Panc1 (cell line): ENCODE results near the gene RAB40B. TPM values are rescaled to one million over a fixed set of nuclear protein-coding genes. Genes with fewer than 3 reads are reported as not detected.

Experiments used
- ATAC-seq: fragments of 200-7000 bp; cut with Tn5 transposase; 2 replicates; pipeline ENCODE4 v1.9.1; 2020; ENCODE audit warnings: mild to moderate bottlenecking, moderate library complexity
- BruUV-seq: library from RNA; stranded (reverse); fragments of 400-500 nt; replicated peaks from 2 replicates; lab custom pipeline; 2021; lab: Mats Ljungman, UMichigan
- CTCF ChIA-PET: fragments of 300-600 bp; sonication (Branson Sonifier 250); formaldehyde crosslinking; loops from one replicate; lab custom pipeline; 2022; ENCODE audit warnings: antibody characterized with exemption; lab: Charles Lee
- POLR2A ChIA-PET: fragments of 300-600 bp; sonication (Branson Sonifier 250); formaldehyde crosslinking; loops from one replicate; lab custom pipeline; 2022; ENCODE audit warnings: antibody characterized with exemption; lab: Charles Lee
- DNase-seq: peaks from one replicate; pipeline ENCODE4 v3.0.0-alpha.2; 2010; ENCODE audit warnings: low read depth, low spot score
- H3K27ac ChIP-seq: 2 replicates; pipeline ENCODE4 v1.5.1; 2011; ENCODE audit warnings: mild to moderate bottlenecking, low read length, inconsistent platforms
- H3K27me3 ChIP-seq: fragments of 200-500 bp; sonication (Bioruptor generic); 2 replicates; pipeline ENCODE4 v1.6.0; 2014; ENCODE audit warnings: low read length, inconsistent platforms; ENCODE audit not compliant: control insufficient read depth, insufficient read depth
- H3K36me3 ChIP-seq: fragments of 200-500 bp; sonication (Bioruptor generic); 2 replicates; pipeline ENCODE4 v1.5.1; 2014; ENCODE audit warnings: inconsistent platforms, mild to moderate bottlenecking, low read length, moderate library complexity; ENCODE audit not compliant: control insufficient read depth, insufficient read depth
- H3K4me1 ChIP-seq: 2 replicates; pipeline ENCODE4 v1.5.1; 2011; ENCODE audit warnings: inconsistent platforms, mild to moderate bottlenecking, low read length, moderate library complexity; ENCODE audit not compliant: control insufficient read depth, insufficient read depth
- H3K4me3 ChIP-seq, 2 experiments: 2 replicates each; pipeline ENCODE4 v1.5.1; 2011 to 2012; ENCODE audit warnings: low read depth in 2 of 2, low read length in 2 of 2, mild to moderate bottlenecking in 2 of 2, inconsistent platforms in 1 of 2, moderate library complexity in 1 of 2
- H3K9me3 ChIP-seq: fragments of 200-500 bp; sonication (Bioruptor generic); 2 replicates; pipeline ENCODE4 v1.5.1; 2014; ENCODE audit warnings: low read depth, mild to moderate bottlenecking, inconsistent platforms, low read length, moderate library complexity; ENCODE audit not compliant: control insufficient read depth, insufficient read depth
- POLR2AphosphoS5 ChIP-seq: IDR thresholded peaks from 2 replicates; pipeline ENCODE4 v1.6.1; 2012; ENCODE audit warnings: mild to moderate bottlenecking, low read depth, low read length, moderate library complexity
- REST ChIP-seq, 2 experiments: IDR thresholded peaks; 2 replicates each; pipeline ENCODE4 v1.6.1; 2011 to 2012; ENCODE audit warnings: low read depth in 2 of 2, control low read depth in 1 of 2, low read length in 1 of 2, mild to moderate bottlenecking in 1 of 2, moderate library complexity in 1 of 2; ENCODE audit not compliant: insufficient read depth in 1 of 2
- SIN3A ChIP-seq: IDR thresholded peaks from 2 replicates; pipeline ENCODE4 v1.6.1; 2012; ENCODE audit warnings: low read depth, mild to moderate bottlenecking, low read length, moderate library complexity, borderline replicate concordance; ENCODE audit not compliant: insufficient read depth
- TCF7L2 ChIP-seq: IDR thresholded peaks from 2 replicates; pipeline ENCODE4 v1.6.1; 2011; ENCODE audit warnings: mild to moderate bottlenecking, low read depth, low read length, inconsistent platforms
- in situ Hi-C: cut with HindIII; loops from 2 replicates; pipeline ENCODE4 v1.10.0; 2016; ENCODE audit warnings: low sequenced_read_pairs, low pct_unique_long_range_greater_than_20kb
- intact Hi-C: fragments of 100-400 bp; cut with micrococcal nuclease; formaldehyde crosslinking; loops from one replicate; pipeline ENCODE4 v1.10.0; 2022; ENCODE audit not compliant: unreplicated experiment
- total RNA-seq: library from RNA; stranded (reverse); gene quantifications from one replicate; pipeline ENCODE4 v1.2.1, GENCODE V29; 2021; ENCODE audit not compliant: unreplicated experiment
- TF ChIP-seq, protein P1 (sequence below): fragments of 450-650 bp; IDR thresholded peaks from 2 replicates; pipeline ENCODE4 v1.5.1; 2017; ENCODE audit warnings: mild to moderate bottlenecking

Gene RAB40B
- total RNA-seq, 1 experiment from 2014 or later, result 7.1 TPM

DNA sequence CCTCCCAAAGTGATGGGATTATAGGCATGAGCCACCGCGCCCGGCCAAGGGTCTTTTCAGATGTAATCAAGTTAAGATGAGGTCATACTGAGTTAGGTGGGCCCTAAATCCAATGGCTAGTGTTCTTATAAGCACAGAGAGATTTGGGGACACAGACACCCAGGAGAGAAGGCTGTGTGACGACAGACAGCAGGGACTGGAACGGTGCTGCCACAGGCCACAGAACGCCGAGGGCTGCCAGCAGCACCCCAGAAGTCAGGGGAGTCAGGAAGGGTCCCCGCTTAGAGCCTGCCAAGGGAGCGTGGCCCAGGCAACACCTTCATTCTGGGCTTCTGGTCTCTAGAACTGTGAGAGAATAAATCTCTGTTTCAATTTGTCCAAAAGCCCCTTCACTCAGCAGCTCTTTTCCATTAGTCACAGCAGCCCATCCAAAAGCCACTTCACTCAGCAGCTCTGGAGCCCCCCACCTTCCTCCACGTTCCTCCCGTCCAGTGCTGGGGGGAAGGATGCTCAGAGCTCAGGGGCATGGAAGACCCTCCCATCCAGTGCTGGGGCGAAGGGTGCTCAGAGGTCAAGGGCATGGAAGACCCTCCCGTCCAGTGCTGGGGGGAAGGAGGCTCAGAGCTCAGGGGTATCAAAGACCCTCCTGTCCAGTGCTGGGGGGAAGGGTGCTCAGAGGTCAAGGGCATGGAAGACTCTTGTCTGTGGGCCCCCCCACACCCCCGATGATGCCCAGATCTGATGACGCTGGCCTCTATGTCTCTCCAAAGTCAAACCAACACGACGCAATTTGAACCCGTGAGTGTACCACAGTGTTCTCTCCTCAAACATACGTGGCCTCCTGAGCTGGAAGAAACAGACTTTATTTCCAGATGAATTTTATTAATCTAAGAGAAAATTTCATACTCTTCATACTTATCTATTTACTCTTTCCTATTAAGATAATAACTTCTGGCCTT is 11.9 kb downstream of the RAB40B start:
- intact Hi-C loops (no loop called here), in situ Hi-C loops (no loop called here)
- Histone ChIP-seq H3K36me3 (no peaks in the 10 kb centered on the region), H3K4me1 (no peaks in the 10 kb centered on the region), H3K4me3 (no peak overlapping the region), H3K9me3 (no peaks in the 10 kb centered on the region), H3K27me3 (no peaks in the 10 kb centered on the region), H3K27ac (no peak overlapping the region)
- DNase-seq (no peak), ATAC-seq (no peak)
- POLR2A ChIA-PET, result no interaction called here
- CTCF ChIA-PET, result no interaction called here
- no peak for TF ChIP-seq POLR2AphosphoS5
- TF ChIP-seq REST (IDR thresholded peaks at IDR 0.05; ENCODE audit: insufficient read depth in 1 of 2, low read depth in 2 of 2, low read length in 1 of 2), result no peak
- no peak for TF ChIP-seq TCF7L2
- TF ChIP-seq SIN3A, result no peak
- TF ChIP-seq, protein P1, sequence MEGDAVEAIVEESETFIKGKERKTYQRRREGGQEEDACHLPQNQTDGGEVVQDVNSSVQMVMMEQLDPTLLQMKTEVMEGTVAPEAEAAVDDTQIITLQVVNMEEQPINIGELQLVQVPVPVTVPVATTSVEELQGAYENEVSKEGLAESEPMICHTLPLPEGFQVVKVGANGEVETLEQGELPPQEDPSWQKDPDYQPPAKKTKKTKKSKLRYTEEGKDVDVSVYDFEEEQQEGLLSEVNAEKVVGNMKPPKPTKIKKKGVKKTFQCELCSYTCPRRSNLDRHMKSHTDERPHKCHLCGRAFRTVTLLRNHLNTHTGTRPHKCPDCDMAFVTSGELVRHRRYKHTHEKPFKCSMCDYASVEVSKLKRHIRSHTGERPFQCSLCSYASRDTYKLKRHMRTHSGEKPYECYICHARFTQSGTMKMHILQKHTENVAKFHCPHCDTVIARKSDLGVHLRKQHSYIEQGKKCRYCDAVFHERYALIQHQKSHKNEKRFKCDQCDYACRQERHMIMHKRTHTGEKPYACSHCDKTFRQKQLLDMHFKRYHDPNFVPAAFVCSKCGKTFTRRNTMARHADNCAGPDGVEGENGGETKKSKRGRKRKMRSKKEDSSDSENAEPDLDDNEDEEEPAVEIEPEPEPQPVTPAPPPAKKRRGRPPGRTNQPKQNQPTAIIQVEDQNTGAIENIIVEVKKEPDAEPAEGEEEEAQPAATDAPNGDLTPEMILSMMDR, result no peak
- no TSS peak for BruUV-seq

- TF ChIP-seq TCF7L2 (no peak), SIN3A (no peak), POLR2AphosphoS5 (no peak)
- no peaks in the 10 kb centered on the region for H3K27me3 ChIP-seq
- DNase-seq, result no peak
- H3K9me3 ChIP-seq, result peaks cover 4% of the 10 kb centered on the region; the same call in 1 of the 2 replicates
- H3K36me3 ChIP-seq, result no peaks in the 10 kb centered on the region
- no TSS peak for BruUV-seq
- CTCF ChIA-PET, result no interaction called here
- ATAC-seq, result no peak
- no peaks in the 10 kb centered on the region for H3K4me1 ChIP-seq
- intact Hi-C loops (no loop called here), in situ Hi-C loops (no loop called here)
- POLR2A ChIA-PET, result no interaction called here
- H3K4me3 ChIP-seq, result no peak overlapping the region
- H3K27ac ChIP-seq, result no peak overlapping the region
Observed at GRCh38 chr17:82685291-82685690, 13.2 kb downstream of the RAB40B start.
